GM21723 (cell line): ENCODE data around the gene CCDC88A.
"Not testable (repeated sequence)": the region's sequence is repeated elsewhere in the genome, so short reads cannot be mapped to it uniquely, and the experiment has no call there.

Experiments used
- ATAC-seq: cut with Tn5 transposase; IDR thresholded peaks from one replicate; pipeline ENCODE4 v1.9.1; 2021; ENCODE audit warnings: mild to moderate bottlenecking, moderate library complexity; ENCODE audit not compliant: unreplicated experiment

Gene CCDC88A

DNA sequence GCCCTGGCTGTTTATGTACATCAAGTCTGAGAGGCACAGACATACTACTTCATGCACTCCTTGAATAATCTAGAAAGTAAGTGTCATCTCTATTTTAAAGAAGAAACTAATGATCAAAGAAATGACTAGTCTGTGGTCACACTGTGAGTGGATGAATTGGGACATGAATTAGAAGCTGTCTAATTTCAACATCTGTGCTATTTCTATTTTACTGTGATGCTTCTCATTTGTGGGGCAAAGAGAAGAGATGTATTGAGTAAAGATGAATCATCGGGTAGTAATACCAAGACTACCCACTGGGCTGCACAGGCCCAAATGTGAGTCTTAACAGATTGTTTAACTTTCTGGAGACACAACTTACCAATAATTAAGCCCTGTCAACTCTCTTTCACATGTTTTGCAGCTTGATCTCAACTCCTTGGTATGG, 108.2 kb downstream of the CCDC88A start:
- peak; percentile 96 for ATAC-seq

DNA sequence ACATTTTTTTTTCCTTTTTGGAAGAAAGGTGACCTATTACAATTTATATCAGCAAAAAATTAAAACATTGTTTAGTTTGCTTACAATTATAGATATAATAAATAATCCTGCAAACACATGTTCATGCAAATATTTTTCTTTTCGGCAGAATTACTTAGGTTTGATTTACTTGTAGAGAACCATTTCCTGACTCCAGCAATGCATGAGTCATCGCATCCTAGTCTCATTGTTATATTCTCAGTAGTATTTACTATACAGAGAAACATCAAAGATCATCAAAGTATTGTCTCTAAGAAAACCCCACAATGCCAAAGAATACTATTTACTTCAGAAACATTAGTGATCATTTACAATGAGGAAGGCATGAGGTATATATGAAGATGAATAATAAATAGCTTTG, 110.2 kb downstream of the CCDC88A start:
- ATAC-seq = no peak

DNA sequence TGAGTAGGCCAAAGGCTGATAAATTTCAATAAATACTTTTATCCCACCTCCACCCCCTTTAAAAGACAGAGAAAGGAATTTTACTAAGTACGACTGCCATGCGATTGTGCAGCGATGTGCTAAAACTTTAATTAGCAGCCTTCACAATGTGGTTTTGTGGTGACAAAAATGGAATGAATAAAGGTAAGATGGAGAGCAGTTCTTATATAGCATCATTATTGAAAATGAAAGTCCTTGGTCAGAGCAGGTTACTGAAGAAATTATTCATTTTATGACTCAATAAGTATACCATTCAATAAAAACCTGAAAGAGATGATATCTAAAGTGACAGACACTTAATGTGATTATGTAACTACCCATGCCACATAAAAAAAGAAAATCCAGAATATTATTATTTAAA, 117.4 kb downstream of the CCDC88A start:
- peak; percentile 84 for ATAC-seq

DNA sequence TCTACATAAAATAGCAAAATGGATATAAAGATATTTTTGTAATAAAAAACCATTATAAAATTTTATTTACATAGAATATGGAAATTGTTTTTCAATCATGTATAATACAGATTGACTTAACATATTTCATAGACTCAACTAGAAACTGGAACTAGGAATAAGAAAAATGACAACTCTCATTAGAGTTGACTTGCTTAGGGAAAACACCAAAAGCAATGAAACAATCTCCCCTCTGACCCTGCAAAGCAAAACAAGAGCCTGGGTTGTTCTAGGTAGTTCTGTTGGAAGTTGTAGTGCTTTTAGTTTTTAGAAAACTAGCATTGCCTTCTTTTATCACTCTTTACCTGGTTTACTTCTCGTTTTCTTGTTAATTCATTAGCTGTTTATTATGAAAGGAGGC, 118.4 kb downstream of the CCDC88A start:
- no peak for ATAC-seq

DNA sequence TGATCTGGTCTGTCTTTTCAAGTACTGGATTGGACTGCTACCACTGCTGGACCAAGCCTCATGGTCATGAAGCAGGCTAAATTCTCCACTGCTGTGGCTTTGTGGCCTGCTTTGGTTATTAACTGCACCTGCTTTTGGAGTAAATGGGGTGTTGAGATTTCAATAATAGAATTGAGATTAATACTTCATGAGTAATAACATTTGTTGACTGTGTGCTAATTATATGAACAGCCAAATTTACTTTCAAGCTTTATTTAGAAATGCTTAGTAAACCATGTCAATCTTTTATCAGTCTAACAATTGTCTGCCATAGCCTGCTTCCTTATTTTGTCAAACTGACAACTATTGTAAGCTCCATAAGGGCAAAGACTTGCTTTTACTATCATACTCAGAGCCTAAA, 123.3 kb downstream of the CCDC88A start:
- no peak for ATAC-seq

DNA sequence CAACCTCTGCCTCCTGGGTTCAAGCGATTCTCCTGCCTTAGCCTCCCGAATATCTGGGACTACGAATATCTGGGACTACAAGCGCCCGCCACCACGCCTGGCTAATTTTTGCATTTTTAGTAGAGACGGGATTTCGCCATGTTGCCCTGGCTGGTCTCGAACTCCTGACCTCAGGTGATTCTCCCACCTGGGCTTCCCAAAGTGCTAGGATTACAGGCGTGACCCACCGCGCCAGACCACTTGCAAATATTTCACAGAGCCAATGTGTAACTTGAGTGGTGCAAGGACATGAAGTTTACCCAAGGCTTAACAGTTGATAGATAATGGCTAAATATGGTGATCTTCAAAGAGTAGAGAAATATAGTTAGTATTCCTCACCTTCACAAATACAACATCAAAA, 136.6 kb downstream of the CCDC88A start:
- no peak for ATAC-seq

DNA sequence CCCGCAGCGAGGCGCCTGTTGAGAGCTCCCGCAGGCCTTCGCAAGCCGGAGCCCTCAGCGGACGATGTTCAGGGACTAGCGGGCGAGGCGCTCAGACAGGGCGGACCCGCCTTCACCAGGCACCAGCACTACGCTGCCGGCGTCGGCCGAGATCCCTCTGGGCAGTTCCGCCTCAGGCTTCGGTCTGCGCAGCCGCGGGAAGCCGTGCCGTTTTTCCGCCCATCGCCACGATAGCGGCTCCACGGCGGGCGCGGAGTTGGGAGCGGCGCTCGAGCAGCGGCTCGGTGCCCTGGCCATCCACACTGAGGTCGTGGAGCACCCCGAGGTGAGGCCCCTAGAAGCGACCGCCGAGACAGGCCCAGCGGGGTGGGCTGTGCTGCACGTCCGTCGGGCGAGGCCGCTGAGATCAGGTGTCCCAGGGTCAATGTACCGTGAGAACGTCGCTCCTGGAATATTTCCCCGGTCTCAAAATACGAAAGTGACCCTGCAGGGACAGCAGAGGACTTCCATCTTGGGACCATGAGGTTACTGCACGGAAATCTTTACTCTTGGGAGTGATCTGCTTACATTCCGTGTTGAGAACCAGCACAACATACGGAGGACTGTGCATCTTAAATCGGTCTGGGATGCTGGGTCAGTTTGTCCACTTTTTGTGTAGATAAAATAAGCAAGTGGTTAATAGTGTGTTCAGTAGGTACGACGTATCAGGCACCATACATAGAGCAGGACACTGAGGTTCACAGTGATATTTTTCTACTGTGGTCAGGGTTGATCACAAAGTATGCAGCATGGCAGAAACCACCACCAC, 137.3 kb downstream of the CCDC88A start:
- ATAC-seq = peak; percentile 98

DNA sequence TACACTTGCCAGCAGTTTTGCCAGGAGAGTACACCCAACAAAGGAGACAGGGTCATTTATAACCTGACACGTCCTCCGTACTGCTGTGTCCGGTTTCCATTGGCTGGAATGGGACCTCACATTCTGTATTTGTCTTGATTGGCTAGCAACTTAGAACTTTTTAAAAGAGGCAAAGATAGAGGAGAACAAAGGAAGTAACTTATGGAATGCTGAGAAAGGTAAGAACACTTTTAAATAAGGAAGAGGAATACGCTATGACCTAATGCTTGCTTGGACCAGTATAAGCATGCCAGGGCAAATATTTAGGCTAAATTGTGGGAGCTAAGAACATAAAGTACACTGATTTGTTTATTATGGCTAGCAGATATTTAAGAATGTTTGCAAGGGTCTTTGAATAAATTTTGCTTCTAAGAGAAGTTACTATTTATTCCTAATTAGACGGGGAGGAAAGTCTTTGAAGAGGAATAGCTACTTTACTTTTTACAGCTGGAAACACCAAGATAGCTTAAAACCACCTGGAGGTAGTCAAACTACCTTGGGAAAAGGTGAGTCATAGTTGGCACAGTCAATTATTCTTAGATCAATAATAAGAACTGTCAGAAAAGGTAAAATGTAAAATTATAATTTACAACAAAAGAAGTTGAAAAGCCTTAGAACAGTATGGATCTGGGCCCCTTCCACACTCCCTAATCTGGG, 138.7 kb downstream of the CCDC88A start:
- ATAC-seq = not testable (repeated sequence)

DNA sequence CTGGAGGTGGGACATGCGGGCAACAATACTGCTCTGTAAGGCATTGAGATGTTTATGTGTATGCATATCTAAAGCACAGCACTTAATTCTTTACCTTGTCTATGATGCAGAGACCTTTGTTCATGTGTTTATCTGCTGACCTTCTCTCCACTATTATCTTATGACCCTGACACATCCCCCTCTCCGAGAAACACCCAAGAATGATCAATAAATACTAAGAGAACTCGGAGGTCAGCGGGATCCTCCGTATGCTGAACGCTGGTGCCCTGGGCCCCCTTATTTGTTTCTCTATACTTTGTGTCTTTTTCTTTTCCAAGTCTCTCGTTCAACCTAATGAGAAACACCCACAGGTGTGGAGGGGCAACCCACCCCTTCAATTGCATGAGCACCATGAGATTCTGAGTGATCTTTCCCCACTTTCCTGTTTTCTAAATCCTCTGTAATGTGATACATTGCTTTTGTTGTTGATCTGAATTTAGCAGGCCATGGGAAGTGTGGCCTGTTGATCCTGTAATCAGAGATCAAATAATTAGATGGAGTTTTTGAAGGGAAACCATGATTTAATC, 139.7 kb downstream of the CCDC88A start:
- ATAC-seq = not testable (repeated sequence)

DNA sequence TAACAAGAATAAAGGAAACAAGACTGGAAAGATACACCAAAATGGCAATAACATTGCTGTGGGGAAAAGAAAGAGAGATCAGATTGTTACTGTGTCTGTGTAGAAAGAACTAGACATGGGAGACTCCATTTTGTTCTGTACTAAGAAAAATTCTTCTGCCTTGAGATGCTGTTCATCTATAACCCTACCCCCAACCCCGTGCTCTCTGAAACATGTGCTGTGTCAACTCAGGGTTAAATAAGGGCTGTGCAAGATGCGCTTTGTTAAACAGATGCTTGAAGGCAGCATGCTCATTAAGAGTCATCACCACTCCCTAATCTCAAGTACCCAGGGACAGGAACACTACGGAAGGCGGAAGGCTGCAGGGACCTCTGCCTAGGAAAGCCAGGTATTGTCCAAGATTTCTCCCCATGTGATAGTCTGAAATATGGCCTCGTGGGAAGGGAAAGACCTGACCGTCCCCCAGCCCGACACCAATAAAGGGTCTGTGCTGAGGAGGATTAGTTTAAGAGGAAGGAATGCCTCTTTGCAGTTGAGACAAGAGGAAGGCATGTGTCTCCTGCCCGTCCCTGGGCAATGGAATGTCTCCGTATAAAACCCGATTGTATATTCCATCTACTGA, 140.3 kb downstream of the CCDC88A start:
- ATAC-seq = not testable (repeated sequence)

DNA sequence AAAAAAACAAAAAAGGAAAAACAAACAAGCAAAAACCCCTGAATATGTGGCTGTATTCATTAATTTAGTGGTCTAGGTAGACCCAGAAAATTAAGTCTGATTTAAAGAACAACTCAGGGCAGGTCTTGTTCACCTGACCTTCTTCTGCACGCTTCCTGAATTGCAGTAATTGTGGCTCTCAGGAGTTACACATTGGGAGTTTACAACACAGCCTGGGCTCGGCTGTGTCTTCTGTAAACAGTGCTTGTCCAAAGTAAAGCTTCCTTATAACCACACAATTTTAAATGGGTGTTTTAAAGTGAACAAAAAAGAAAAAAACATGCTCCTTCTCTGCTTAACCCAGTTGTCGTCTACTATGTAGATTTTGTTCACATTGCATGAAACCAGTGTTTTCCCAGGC, 142.3 kb downstream of the CCDC88A start:
- ATAC-seq = no peak

DNA sequence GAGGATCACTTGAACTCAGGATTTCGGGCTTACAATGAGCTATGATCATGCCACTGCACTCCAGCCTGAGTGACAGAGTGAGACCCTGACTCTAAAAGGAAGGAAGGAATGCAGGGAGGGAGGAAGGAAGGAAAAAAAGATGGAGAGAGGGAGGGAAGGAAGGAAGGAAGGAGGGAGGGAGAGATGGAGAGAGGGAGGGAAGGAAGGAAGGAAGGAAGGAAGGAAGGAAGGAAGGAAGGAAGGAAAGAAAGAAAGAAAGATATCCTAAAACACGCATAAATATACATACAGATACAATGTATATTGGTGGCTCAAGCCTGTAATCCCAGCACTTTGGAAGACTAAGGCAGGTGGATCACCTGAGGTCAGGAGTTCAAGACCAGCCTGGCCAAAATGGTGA, 145.3 kb downstream of the CCDC88A start:
- not testable (repeated sequence) for ATAC-seq

DNA sequence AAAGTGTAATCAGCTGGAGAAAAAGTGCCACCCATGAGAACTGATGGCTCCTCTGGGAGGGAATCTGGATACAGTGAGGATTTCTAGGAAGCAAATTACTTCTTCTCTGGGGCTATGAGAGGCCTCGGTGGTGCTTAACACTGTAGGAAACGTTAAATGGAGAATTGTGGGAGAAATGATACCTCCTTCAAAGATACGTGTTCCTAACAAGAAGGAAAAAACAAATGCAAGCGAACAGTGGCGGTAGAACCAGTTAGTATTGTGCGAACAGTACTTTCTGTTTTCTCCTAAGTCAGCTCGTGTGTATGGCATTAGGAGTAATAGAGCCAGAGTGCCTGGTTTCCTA, 150.0 kb downstream of the CCDC88A start:
- ATAC-seq = no peak

DNA sequence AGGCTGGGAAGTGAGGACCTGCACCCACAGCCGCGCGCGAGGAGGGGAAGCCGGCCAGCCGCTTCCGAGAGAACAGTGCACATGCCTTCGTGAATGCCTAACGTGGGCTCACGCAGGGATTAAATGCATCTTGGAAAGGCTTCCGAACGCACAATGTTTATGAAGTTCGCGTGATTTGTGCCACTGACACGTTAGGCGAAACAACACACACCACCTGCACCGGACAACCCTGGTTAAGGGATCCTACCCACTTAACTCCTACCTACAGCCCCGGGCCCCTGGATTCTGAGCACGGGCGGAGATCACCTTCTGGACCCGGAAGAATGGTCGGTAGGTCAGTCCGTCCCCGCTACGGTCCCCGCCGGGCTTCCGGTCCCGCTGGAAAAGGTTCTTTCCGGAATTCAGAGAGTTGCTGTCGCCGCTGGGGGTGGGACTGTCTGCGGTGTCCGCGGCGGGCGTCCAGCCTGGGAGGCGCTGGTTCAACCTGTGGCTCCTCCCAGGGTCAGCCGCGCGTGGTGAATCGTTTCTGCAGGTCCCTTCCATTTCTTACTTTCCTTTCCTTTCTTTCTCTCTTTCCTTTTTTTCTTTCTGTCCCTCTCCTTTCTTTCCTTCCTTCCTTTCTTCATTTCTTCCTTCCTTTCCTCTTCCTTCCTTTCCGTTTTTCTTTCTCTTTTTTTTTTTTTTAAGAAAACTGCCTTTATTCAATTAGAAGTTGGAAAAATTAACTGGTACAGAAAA, 150.6 kb downstream of the CCDC88A start, which contains the start of gene MTIF2:
MTIF2 (minus strand) TSS at position 325 of the 738 bp plus-strand sequence. CDS start 5,373 bp downstream, outside the sequence.
- peak; percentile 94 for ATAC-seq

DNA sequence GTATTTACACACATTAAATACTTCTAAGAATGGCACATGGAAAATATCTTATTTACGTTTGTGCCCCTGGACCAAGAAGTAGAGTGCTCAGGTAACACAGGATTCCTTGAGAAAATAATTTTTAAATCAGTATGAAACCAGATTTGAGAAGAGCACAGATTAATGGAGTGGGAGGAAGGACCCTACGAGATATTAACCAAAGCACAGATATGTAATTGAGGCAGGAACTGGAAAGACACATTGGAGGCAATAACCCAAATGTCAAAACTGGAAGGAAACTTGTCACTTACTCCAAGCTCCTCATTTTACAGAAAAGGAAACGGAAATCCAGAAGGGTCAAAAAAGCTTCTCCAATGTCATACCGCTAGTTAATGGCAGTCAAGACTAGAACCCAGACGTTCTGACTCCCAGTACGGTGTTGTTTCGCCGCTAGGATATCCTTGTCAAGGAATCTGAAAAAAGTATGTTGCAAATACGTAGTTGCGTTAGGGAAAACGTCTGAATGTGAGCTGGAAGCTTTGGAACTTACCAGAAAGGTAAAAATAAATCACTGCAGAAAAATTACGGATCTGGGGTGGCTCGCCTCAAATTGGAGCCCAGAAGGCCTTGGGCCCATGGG, 151.3 kb downstream of the CCDC88A start:
- peak; percentile 1 for ATAC-seq

DNA sequence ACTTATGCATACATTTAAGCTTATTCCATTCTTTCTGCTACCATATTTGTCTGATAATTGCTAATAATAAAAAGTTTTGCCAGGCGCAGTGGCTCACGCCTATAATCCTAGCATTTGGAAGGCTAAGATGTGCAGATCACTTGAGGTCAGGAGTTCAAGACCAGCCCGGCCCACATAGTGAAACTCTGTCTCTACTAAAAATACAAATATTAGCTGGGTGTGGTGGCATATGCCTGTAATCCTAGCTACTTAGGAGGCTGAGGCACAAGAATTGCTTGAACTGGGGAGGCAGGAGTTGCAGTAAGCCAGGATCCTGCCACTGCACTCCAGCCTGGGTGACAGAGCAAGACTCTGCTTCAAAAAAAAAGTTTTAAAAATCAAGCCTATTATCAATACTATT, 160.1 kb downstream of the CCDC88A start:
- not testable (repeated sequence) for ATAC-seq

DNA sequence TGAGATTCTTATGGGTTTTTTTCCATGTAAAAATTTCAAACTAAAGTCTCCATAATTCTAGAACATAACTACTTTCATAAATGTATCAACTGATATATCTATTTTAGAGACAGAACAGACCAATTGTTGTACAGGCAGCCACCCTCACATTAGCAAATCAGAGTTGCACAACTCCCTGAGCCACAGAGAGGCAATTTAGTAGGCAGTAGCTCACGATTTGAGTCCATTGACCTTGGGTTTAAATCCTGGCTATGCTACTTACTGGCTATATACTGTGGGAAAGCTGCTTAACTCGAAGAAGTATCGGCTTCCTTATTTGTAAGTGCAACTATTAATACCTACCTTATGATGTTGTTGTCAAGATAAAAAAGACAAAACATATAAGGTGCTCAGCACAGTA, 166.8 kb downstream of the CCDC88A start:
- no peak for ATAC-seq

DNA sequence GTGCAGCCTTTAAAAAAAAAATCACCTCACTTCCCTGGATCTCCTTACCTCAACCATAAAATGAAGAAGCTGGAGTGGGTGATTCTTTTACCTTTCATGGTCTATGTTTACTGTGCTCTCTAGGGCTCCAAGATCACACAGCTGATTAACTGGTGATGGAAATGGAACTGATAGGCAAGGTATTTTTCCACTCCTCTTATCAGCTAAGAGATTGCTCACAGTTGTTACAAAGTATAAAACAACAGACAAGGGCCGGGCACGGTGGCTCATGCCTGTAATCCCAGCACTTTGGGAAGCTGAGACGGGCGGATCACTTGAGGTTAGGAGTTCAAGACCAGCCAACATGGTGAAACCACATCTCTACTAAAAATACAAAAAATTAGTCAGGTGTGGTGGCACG, 172.6 kb downstream of the CCDC88A start:
- no peak for ATAC-seq

DNA sequence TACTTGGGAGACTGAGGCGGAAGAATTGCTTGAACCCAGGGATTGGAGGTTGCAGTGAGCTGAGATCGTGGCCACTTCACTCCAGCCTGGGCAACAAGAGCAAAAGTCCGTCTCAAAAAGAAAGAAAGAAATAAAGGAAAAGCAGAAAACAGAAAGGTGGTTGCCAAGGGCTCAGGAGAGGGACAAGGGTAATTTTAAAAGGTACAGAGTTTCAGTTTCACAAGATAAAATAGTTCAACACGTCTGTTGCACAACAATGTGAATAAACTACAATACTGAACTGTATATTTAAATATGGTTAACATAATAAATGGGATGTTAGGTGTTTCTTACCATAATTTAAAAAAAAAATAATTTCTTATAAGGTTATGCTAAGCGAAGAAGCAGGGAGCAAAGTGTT, 174.2 kb downstream of the CCDC88A start:
- ATAC-seq = no peak

DNA sequence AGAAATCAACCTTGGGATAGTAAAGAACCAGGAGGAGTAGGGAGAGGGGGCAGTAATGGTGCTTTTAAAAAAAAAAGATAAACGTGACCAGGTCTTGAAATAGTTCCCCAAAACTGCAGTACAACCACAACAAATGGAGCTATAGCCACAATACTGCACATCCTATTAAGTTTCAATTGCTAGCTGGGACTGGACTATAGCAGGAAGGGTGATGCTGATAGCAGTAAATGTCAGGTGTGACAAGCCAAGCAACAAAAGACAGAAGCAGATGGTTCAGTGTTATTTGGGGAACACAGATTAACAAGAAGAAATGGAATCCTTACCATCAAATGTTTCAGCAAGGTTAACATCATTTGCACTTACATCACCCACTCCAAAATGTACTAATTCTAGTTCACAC, 177.0 kb downstream of the CCDC88A start:
- ATAC-seq = no peak
